SK-N-SH (cell line): Measurements from ENCODE around the gene C20orf144. TPM values are rescaled to one million over a fixed set of nuclear protein-coding genes. Genes with fewer than 3 reads are reported as not detected.

Source experiments
- CTCF ChIA-PET: fragments of 300-600, 350-600 bp; formaldehyde crosslinking; extraction: SDS; loops from one replicate; lab custom pipeline; 2021; lab: Yijun Ruan, JAX
- POLR2A ChIA-PET: fragments of 350-600 bp; sonication (Branson Sonifier 250); formaldehyde crosslinking; extraction: SDS; loops from one replicate; lab custom pipeline; 2020; ENCODE audit warnings: antibody characterized with exemption, inconsistent platforms; lab: Yijun Ruan, JAX
- DNase-seq: peaks from one replicate; pipeline ENCODE4 v3.0.0; 2012
- H2AFZ ChIP-seq: fragments of 200-600 bp; sonication (generic); 2 replicates; pipeline ENCODE4 v1.8.1; 2016; ENCODE audit warnings: antibody characterized with exemption, mild to moderate bottlenecking, low read depth
- H3F3A ChIP-seq: fragments of 200-600 bp; sonication (generic); replicated peaks from 2 replicates; pipeline ENCODE3; 2016; ENCODE audit warnings: antibody characterized with exemption, mild to moderate bottlenecking; ENCODE audit not compliant: insufficient read depth
- H3K27ac ChIP-seq, 2 experiments: fragments of 200-500 bp in 1 of 2; fragments of 200-600 bp in 1 of 2; sonication (Bioruptor generic) in 1 of 2; sonication (generic), shearing (Covaris generic) in 1 of 2; 2 replicates each; pipeline versions ENCODE4 v1.5.1 to v1.6.1; 2014 to 2016; ENCODE audit warnings: low read depth in 2 of 2, inconsistent platforms in 1 of 2, low read length in 1 of 2, mild to moderate bottlenecking in 1 of 2, mixed read lengths in 1 of 2
- H3K27me3 ChIP-seq: fragments of 200-600 bp; sonication (generic), shearing (Covaris generic); 2 replicates; pipeline ENCODE4 v1.6.1; 2016; ENCODE audit warnings: mixed run types; ENCODE audit not compliant: insufficient read depth
- H3K36me3 ChIP-seq, 2 experiments: fragments of 200-500 bp in 1 of 2; fragments of 200-600 bp in 1 of 2; sonication (Bioruptor generic) in 1 of 2; sonication (generic) in 1 of 2; replicated peaks in 1 of 2; 2 replicates each; pipeline versions ENCODE3 to v1.5.1; 2014 to 2016; ENCODE audit warnings: low read length in 1 of 2, mild to moderate bottlenecking in 1 of 2; ENCODE audit not compliant: insufficient read depth in 2 of 2, control insufficient read depth in 1 of 2
- H3K4me1 ChIP-seq, 2 experiments: fragments of 200-500 bp in 1 of 2; fragments of 200-600 bp in 1 of 2; sonication (Bioruptor generic) in 1 of 2; sonication (generic), shearing (Covaris generic) in 1 of 2; 2 replicates each; pipeline versions ENCODE4 v1.5.1 to v1.6.1; 2014 to 2016; ENCODE audit warnings: low read depth in 1 of 2, low read length in 1 of 2, mixed run types in 1 of 2; ENCODE audit not compliant: insufficient read depth in 2 of 2, control insufficient read depth in 1 of 2
- H3K4me2 ChIP-seq: fragments of 200-600 bp; sonication (generic), shearing (Covaris generic); 2 replicates; pipeline ENCODE4 v1.6.1; 2017; ENCODE audit warnings: mixed run types
- H3K4me3 ChIP-seq, 2 experiments: fragments of 200-500 bp in 1 of 2; fragments of 200-600 bp in 1 of 2; sonication (Bioruptor generic) in 1 of 2; sonication (generic), shearing (Covaris generic) in 1 of 2; 2 replicates each; pipeline versions ENCODE4 v1.5.1 to v1.8.1; 2014 to 2016; ENCODE audit warnings: low read depth in 2 of 2, inconsistent platforms in 1 of 2, low read length in 1 of 2, mild to moderate bottlenecking in 1 of 2, mixed read lengths in 1 of 2, moderate library complexity in 1 of 2
- H3K79me2 ChIP-seq: fragments of 200-600 bp; sonication (generic); 2 replicates; pipeline ENCODE4 v1.8.1; 2017; ENCODE audit warnings: mild to moderate bottlenecking; ENCODE audit not compliant: insufficient read depth
- H3K9ac ChIP-seq: fragments of 200-600 bp; sonication (generic); 2 replicates; pipeline ENCODE4 v1.6.1; 2017; ENCODE audit warnings: mixed run types
- H3K9me2 ChIP-seq: fragments of 200-600 bp; sonication (generic); 2 replicates; pipeline ENCODE4 v1.6.1; 2017; ENCODE audit warnings: mixed run types
- H3K9me3 ChIP-seq: fragments of 200-600 bp; sonication (generic); 2 replicates; pipeline ENCODE4 v1.6.1; 2017; ENCODE audit warnings: mixed run types, mild to moderate bottlenecking, moderate library complexity
- H4K20me1 ChIP-seq: fragments of 200-600 bp; sonication (generic); 2 replicates; pipeline ENCODE4 v1.6.1; 2017; ENCODE audit warnings: mild to moderate bottlenecking, mixed run types; ENCODE audit not compliant: insufficient read depth
- CHD2 ChIP-seq: fragments of 150-350 bp; IDR thresholded peaks from 2 replicates; pipeline ENCODE4 v1.6.1; 2018; ENCODE audit warnings: low read length; ENCODE audit not compliant: partially characterized antibody
- EP300 ChIP-seq, 2 experiments: IDR thresholded peaks; 2 replicates each; pipeline versions ENCODE4 v1.4.0 to v1.6.1; 2012; ENCODE audit warnings: borderline replicate concordance in 1 of 2, low read depth in 1 of 2, low read length in 1 of 2
- FOXJ3 ChIP-seq: sonication (generic); formaldehyde crosslinking; IDR thresholded peaks from 2 replicates; pipeline ENCODE4 v1.5.1; 2020; ENCODE audit warnings: mild to moderate bottlenecking, missing genetic modification reagents
- FOXM1 ChIP-seq: IDR thresholded peaks from 2 replicates; pipeline ENCODE4 v1.4.0; 2012; ENCODE audit warnings: low read depth, mild to moderate bottlenecking
- GATA2 ChIP-seq: sonication (generic); formaldehyde crosslinking; IDR thresholded peaks from 2 replicates; pipeline ENCODE4 v1.5.0; 2020; ENCODE audit warnings: mild to moderate bottlenecking, missing genetic modification reagents
- JUND ChIP-seq: IDR thresholded peaks from 2 replicates; pipeline ENCODE4 v1.4.0; 2012
- MAX ChIP-seq: IDR thresholded peaks from 2 replicates; pipeline ENCODE4 v1.4.0; 2012; ENCODE audit warnings: low read depth
- PBX3 ChIP-seq: IDR thresholded peaks from 2 replicates; pipeline ENCODE4; 2012
- POLR2AphosphoS5 ChIP-seq: IDR thresholded peaks from 2 replicates; pipeline ENCODE4 v1.6.1; 2012; ENCODE audit warnings: low read depth, low read length
- RAD21 ChIP-seq: IDR thresholded peaks from 2 replicates; pipeline ENCODE4 v1.6.1; 2012; ENCODE audit warnings: mild to moderate bottlenecking, low read length
- RFX5 ChIP-seq: IDR thresholded peaks from 2 replicates; pipeline ENCODE4 v1.6.1; 2012; ENCODE audit warnings: mild to moderate bottlenecking, improper control_type of control experiment, low read length
- TAF1 ChIP-seq: IDR thresholded peaks from 2 replicates; pipeline ENCODE4 v1.6.1; 2012; ENCODE audit warnings: low read depth, mild to moderate bottlenecking, low read length, moderate library complexity, borderline replicate concordance
- ZBTB33 ChIP-seq: IDR thresholded peaks from 2 replicates; pipeline ENCODE4 v1.4.0; 2012; ENCODE audit warnings: low read depth, borderline replicate concordance
- WGBS: methylation state at CpG from one replicate; pipeline ENCODE4 v1.1.6; 2017; ENCODE audit warnings: low lambda C conversion rate; 5-methylcytosine and 5-hydroxymethylcytosine counted together
- polyA plus RNA-seq, 3 experiments: library from polyadenylated mRNA; depleted of rRNA; stranded (reverse); fragments of >200 nt; gene quantifications; 2 replicates each; pipeline ENCODE4 v1.2.3, GENCODE V29; 2012
- TF ChIP-seq, protein P1 (sequence below): fragments of 150-350 bp; IDR thresholded peaks from 2 replicates; pipeline ENCODE4 v1.6.1; 2016; ENCODE audit warnings: mild to moderate bottlenecking, low read depth, low read length
- TF ChIP-seq, protein P2 (sequence below): fragments of 200-600 bp; sonication (generic); IDR thresholded peaks from 2 replicates; pipeline ENCODE4 v1.6.1; 2017; ENCODE audit warnings: antibody characterized with exemption, mild to moderate bottlenecking, moderate library complexity
- TF ChIP-seq, protein P3 (sequence below): fragments of 150-350 bp; IDR thresholded peaks from 2 replicates; pipeline ENCODE4 v1.6.1; 2017; ENCODE audit warnings: antibody characterized with exemption, low read length, low read depth, borderline replicate concordance

The C20orf144 gene
- polyA plus RNA-seq, 1 of the 3 experiments (the other 2 are of a cell fraction), result 0.12 TPM

DNA sequence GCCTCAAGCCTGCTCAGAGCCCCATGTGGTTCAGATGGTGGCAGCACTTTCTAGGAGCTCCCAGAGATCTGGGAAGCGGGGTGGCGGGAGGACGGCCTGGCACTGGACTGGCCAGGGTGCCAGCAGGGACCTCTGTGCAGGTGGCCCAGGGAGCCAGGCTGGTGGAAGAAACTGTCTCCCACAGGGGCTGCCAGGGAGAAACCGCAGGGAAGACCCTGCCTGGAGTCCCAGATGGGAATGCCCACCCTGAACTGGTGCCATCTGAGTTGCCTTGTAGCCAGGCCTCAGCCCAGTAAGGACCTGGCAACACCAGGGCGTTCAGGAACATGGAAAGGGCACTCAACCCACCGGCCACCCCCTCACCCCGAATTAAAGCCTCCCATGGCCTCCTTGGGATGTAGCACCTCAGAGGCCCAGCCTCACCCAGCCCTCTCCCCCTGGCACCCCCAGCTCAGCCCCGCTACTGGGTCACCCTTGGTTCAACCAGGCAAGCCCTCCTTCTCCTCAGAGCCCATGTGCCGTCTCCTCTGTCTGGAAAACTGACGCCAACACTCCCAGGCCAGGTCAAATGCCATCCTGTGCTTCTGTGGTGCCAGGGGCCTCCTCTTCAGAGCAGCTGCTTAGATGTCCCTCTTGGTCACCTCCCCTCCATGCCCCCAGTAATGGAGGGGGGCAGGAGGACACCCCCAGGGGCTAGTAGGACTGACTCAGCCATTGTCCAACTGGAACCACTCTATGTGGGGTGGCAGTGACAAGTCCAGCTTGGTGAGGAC, 5.9 kb upstream of the C20orf144 start:
- H3K9me3 ChIP-seq, result no peaks in the 10 kb centered on the region
- 96% methylated on average over 4 of the region's 10 CpGs for WGBS
- no peaks in the 10 kb centered on the region for H3K27me3 ChIP-seq
- no peak overlapping the region for H3K4me2 ChIP-seq
- peaks cover 0 to 14% of the 10 kb centered on the region in 2 experiments; a peak in 1 of 4 replicates for H3K4me1 ChIP-seq
- no peak overlapping the region for H2AFZ ChIP-seq
- no peak overlapping the region for H3K9ac ChIP-seq
- CTCF ChIA-PET, result interaction anchor here (1.0 to 9.2 kb wide), 3 partner anchors 10 to 240 kb away, joined by 3 to 114 read pairs (median 67); partner anchors contain the start of genes ACTL10 and C20orf144
- peaks cover 10% of the 10 kb centered on the region for H3F3A ChIP-seq
- no peak overlapping the region for H3K4me3 ChIP-seq
- DNase-seq, result peak; percentile 23
- no peaks in the 10 kb centered on the region for H4K20me1 ChIP-seq
- H3K9me2 ChIP-seq, result no peaks in the 10 kb centered on the region
- POLR2A ChIA-PET, result no interaction called here
- H3K79me2 ChIP-seq, result no peaks in the 10 kb centered on the region
- TF ChIP-seq RFX5 (no peak), PBX3 (no peak), ZBTB33 (no peak), POLR2AphosphoS5 (no peak), JUND (no peak), TAF1 (no peak), EP300 (IDR thresholded peaks at IDR 0.05; ENCODE audit: borderline replicate concordance in 1 of 2, low read depth in 1 of 2, low read length in 1 of 2) (no peak), CHD2 (no peak), RAD21 (no peak), MAX (no peak), FOXM1 (no peak), FOXJ3 (CRISPR knock-in tag) (no peak), GATA2 (no peak)
- TF ChIP-seq, protein P1, sequence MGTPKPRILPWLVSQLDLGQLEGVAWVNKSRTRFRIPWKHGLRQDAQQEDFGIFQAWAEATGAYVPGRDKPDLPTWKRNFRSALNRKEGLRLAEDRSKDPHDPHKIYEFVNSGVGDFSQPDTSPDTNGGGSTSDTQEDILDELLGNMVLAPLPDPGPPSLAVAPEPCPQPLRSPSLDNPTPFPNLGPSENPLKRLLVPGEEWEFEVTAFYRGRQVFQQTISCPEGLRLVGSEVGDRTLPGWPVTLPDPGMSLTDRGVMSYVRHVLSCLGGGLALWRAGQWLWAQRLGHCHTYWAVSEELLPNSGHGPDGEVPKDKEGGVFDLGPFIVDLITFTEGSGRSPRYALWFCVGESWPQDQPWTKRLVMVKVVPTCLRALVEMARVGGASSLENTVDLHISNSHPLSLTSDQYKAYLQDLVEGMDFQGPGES, result no peak
- TF ChIP-seq, protein P2, sequence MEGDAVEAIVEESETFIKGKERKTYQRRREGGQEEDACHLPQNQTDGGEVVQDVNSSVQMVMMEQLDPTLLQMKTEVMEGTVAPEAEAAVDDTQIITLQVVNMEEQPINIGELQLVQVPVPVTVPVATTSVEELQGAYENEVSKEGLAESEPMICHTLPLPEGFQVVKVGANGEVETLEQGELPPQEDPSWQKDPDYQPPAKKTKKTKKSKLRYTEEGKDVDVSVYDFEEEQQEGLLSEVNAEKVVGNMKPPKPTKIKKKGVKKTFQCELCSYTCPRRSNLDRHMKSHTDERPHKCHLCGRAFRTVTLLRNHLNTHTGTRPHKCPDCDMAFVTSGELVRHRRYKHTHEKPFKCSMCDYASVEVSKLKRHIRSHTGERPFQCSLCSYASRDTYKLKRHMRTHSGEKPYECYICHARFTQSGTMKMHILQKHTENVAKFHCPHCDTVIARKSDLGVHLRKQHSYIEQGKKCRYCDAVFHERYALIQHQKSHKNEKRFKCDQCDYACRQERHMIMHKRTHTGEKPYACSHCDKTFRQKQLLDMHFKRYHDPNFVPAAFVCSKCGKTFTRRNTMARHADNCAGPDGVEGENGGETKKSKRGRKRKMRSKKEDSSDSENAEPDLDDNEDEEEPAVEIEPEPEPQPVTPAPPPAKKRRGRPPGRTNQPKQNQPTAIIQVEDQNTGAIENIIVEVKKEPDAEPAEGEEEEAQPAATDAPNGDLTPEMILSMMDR, result no peak
- TF ChIP-seq, protein P3, sequence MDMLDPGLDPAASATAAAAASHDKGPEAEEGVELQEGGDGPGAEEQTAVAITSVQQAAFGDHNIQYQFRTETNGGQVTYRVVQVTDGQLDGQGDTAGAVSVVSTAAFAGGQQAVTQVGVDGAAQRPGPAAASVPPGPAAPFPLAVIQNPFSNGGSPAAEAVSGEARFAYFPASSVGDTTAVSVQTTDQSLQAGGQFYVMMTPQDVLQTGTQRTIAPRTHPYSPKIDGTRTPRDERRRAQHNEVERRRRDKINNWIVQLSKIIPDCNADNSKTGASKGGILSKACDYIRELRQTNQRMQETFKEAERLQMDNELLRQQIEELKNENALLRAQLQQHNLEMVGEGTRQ, result no peak
- H3K27ac ChIP-seq, result no peak overlapping the region
- peaks cover 0 to 7% of the 10 kb centered on the region in 2 experiments for H3K36me3 ChIP-seq
